GM18502 (cell line): ENCODE measurements around the gene GPR65.
A peak's percentile ranks its signal among the peaks of the same experiment; 100 is the strongest.

ENCODE experiments used
- ATAC-seq: cut with Tn5 transposase; IDR thresholded peaks from one replicate; pipeline ENCODE4 v1.9.1; 2021; ENCODE audit warnings: mild to moderate bottlenecking; ENCODE audit not compliant: unreplicated experiment, poor library complexity

GPR65 gene

DNA sequence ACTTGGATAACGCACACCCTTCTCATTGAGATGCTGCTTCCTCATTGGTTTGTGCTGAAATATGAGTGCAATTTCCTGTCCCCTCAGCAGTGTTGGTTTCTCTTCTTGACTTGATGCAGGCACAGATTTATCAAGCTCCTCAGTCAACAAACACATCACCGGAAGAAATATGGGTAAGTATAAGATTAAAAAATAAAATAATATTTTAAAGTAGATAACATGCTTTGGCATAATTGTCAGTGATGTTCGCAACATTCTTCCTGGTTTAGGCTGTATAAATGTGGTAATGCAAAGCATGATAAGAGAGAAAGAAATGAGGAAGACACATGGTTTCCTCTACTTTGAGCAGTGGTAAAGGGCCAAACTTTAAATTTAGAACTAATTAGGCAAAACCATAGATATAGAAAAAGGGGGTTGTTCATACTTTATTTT lies at the start of gene GPR65:
Gene GPR65, plus strand, starts transcription at position 86 of the 432 bp plus-strand sequence. CDS start 5,713 bp downstream, outside the sequence.
- peak; percentile 74 for ATAC-seq

DNA sequence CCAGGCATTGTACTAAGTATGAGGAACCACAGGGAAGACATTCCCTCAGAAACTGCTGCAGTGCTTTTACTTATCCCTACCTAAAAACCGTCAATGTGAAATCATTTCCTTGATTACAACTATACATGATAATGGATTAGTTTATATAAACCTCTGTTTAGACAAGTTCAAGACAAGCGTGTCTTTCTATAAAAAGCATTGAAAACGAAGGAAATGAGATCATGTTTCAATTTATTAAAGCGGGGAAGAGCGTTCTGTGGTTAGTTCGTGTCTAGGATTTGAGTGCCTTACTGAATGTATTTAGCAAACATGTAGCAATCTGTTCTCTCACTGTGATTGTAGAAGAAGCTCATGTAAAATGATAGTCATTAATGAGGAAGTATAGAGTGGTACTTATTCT lies 49.4 kb upstream of the GPR65 start:
- no peak for ATAC-seq

GRCh38 chr14:87960013-87960787 lies 44.7 kb upstream of the GPR65 start:
- ATAC-seq, result no peak

GRCh38 chr14:87961246-87961645 lies 43.7 kb upstream of the GPR65 start:
- ATAC-seq, result no peak

GRCh38 chr14:87966816-87967215 lies 38.1 kb upstream of the GPR65 start:
- ATAC-seq, result no peak

DNA sequence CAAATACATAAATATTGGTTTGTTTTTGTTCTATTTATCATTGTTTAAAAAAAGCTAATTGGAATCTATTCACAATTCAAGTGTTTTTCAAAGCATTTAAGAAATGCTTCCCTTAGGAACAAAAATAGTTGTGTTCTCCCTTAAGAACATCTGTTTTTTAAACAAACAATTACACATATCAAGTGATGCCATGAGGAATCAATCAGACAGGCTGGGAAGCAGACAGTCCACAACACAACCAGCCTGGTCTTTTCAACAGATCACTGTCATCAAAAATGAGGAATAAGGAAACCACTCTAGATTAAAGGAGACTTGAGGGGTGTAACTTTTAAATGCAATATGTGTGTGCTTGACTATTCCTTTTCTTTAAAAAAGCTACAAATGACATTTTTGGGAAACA lies 37.4 kb upstream of the GPR65 start:
- ATAC-seq, result no peak

GRCh38 chr14:87971010-87971409 lies 33.9 kb upstream of the GPR65 start:
- peak; percentile 92 for ATAC-seq

GRCh38 chr14:87975636-87976035 lies 29.3 kb upstream of the GPR65 start:
- no peak for ATAC-seq

DNA sequence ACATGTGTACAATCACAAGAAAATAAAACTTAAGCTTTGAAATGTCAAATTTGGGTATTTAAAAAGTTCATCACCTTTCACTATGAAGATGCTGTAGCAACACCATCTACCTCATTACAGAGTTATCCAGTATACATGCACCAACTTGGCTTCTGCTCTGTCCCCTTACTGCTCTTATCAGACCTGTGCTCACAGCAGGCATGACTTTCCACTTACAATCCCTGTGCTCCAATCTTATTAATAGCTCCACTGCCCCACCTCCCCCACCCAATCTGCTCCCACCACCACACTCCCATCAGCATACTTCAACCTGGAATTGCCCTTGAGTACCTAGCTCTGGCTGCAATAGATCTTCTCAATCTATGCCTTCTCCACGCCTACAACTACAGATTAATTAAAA lies 25.2 kb upstream of the GPR65 start:
- no peak for ATAC-seq

GRCh38 chr14:87989221-87989955 lies 15.5 kb upstream of the GPR65 start:
- ATAC-seq, result no peak

- no peak for ATAC-seq
Measured at GRCh38 chr14:87989956-87990299, 15.0 kb upstream of the GPR65 start.

- no peak for ATAC-seq
Measured at GRCh38 chr14:87990682-87991081, 14.3 kb upstream of the GPR65 start.

DNA sequence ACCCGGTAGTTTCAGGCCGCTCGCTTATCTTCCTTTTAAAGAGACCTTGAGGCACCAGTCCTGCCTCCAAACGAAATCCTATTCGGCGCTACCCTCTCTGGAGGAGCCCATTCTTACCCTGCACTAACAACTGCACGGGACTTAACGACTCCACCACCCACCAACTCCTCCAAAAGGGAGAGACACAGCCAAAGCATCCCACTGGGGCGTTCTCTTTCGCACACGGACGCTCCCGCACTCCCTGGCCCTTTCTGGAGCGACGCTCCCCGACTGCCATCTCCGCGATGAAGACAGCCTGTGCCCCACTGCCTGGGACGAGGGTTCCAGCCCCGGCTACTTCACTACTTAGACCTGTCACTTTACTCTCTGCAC lies 12.6 kb upstream of the GPR65 start:
- ATAC-seq, result peak; percentile 5

DNA sequence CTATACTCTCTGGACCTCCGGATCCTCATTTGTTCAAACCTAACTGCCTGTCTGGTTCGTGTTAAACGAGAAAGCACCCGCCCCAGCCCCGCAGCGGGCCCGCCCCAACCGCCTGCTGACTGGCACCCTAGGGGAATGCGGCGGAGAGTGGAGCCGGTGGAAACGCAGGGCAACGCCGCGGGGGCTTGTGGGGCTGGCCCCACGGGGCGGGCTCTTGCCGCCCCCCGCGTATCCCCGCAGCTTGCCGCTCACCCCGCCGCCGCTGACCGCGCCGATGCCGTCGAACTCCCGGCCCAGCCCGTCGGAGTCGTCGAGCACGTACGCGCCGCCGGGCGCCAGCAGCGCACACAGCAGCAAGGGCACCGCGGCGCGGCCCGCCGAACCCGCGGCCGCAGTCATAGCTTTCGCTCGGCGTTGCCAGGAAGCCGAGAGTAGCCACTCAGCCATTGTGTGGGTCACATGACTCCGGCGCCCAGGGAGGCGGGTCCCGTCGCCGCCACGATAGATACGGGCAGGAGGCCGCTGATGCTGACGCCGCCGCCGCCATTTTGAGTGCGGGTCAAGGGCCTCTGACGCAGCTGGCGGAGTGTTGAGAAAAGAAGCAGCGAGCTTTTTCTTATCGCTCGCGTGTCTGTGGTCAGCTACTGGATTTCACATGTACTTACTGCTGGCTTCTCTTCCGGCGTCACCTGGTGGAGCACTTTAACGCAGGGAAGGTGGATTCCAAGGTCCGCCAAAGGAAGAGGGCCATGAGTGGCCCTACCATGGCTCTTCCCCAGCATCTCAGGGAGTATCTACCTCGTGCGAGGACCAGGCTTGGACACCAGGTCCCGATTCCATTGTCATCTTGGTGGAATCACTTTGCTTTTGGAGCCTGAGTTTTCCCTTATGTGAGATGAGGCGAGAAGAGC lies 12.0 kb upstream of the GPR65 start, which contains the start of gene GALC:
Gene GALC, minus strand, starts transcription at position 465 of the 911 bp plus-strand sequence. Its CDS starts 18 bp downstream, at position 447.
- ATAC-seq, result peak; percentile 85

- ATAC-seq, result peak; percentile 41
Measured at GRCh38 chr14:87994974-87995373, 10.0 kb upstream of the GPR65 start.

DNA sequence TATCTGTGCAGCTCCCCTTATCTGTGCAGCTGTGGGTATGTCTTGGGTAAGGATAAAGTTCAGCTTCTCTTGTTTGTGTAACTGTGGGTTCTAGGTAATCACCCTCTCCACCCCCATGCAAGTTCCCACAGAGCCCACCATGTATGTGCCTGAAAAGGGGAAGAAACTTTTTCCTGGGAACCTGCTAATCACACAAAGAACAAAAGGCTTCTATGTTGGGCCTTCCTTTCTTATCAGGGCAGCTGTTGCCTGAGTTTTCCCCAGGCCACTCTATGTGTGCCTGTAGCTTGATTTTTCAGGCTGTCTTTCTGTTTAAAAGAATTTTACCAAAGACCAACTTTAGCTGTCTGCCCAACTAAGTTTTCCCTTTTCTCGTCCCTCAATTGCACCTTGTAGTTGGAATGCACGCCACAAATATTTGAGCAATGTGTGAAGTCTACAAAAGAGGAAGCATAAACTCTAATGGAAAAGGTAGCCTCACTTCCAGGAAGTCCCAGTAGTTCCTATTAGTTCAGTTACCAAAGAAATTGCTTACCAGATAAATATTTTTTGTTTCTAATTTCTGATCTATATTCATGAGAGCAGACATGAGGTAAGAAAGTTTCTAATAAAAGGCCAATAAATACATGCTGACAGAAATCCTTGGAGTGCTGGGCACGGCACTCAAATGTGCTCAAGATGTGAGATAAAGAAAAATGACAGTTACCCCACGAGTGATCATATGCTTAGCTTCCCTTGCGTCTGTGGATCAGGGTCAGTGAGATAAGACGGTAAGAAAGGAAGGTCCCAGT lies 9.2 kb upstream of the GPR65 start:
- ATAC-seq, result peak; percentile 1

DNA sequence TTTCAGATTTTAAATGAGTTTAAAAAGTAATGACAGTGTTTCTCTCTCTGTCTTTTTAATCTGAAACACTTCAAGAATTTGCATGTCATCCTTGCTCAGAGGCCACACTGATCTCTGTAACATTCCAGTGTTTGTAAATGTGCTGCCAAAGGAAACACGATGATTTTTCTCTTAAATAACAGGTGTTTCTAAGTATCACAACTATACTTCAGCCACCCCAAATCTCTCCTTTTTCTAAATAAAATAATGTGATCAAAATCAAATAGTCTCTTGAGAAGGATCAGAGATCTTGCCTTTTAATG lies 8.7 kb upstream of the GPR65 start:
- no peak for ATAC-seq

DNA sequence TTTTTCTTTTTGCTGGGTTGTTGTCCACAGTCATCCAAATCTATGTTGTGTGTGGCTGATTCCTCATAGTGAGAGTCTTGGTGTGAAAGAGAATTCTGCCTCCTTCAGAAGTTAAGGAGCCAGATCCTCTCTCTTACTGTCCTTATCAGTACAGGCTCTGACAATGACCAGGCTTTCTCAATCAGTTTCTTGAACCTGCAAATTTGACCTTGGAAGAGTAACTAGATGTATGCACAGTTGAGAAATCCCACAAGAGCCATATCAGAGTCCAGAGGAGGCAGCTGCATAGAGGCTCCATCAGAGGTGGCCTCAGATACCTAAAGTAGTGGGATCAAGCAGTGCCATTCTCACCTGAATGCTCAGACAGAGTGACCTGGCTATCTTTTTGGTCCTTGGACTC lies 6.5 kb upstream of the GPR65 start:
- ATAC-seq, result no peak

- ATAC-seq, result no peak
Measured at GRCh38 chr14:87999277-87999676, 5.7 kb upstream of the GPR65 start.

DNA sequence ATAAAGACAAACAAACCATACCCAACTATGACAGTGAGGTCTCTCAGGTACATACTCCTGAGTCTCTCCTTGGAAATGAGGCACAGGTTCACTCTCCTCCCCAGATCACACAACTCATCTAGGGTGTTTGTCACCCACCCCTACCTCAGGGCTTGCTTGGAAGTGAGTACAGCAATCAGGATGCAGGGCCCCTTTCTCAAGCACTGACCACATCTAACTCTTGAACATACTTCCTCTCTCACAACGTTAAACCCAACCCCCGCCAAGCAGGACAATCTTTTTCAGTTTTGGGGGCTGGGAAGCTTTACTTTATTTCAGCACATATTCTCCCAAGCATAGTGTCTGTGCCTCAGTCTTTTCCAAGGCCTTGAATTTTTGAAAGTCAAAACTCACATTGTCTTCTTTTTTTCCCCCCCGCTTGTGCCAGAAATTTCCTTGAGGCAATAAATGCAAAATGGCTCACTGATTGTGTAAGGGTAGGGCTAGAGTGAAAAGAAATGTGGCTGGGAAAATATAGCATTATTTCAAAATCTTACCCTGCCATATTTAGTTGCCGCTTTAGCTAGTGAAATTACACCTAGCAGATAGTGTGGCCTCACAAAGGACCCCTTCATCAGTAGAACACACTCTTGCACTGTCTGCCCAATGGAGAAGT lies 2.4 kb upstream of the GPR65 start:
- ATAC-seq, result peak; percentile 20
